ENCODE results near the gene TRIM7. TPM values are rescaled to one million over a fixed set of nuclear protein-coding genes. Genes with fewer than 3 reads are reported as not detected.
A peak's percentile ranks its signal among the peaks of the same experiment; 100 is the strongest.

The TRIM7 gene
- total RNA-seq, 1 experiment from 2014 or later = 3.2 TPM

DNA sequence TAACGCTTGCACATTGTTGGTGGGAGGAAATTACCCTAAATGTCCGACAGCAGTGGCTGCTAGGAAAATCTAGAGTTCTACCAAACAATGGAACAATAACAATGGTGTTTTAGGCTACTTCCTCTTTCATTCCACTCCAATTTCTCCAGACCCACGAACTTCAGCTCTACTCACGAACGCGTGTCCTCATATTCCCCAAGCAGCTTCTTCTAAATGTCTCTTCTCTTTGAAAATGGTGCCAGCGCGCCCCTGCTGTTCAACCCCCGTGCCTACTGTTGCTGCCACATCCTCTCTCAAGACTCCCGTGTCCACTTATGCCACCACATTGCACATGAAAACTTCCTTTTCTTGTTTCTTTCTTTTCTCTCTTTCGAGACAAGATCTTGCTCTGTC, 32.0 kb downstream of the TRIM7 start:
- no peak for DNase-seq (ENCODE audit: low read depth)

GRCh38 chr5:181171782-181172181, 33.2 kb downstream of the TRIM7 start:
- DNase-seq (ENCODE audit: low read depth) = no peak

DNA sequence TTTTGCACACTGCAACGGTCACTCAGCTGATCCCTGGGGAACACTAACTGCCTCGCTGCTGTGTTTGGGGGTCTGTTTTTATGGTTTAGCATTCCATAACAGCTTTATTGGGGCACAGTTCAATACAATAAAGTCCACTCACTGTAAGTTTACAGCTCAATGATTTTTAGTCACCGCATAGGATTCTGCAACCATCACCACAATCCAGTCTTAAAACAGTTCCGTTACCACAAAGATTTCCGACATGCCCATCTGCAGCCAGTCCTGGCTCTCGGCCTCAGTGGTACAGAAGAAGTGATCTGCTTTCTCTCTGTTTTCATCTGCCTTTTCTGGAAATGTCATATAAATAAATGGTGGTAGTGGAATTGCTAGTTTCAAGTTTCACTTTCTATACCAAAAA, 34.0 kb downstream of the TRIM7 start:
- peak; percentile 81 for DNase-seq (ENCODE audit: low read depth)

DNA sequence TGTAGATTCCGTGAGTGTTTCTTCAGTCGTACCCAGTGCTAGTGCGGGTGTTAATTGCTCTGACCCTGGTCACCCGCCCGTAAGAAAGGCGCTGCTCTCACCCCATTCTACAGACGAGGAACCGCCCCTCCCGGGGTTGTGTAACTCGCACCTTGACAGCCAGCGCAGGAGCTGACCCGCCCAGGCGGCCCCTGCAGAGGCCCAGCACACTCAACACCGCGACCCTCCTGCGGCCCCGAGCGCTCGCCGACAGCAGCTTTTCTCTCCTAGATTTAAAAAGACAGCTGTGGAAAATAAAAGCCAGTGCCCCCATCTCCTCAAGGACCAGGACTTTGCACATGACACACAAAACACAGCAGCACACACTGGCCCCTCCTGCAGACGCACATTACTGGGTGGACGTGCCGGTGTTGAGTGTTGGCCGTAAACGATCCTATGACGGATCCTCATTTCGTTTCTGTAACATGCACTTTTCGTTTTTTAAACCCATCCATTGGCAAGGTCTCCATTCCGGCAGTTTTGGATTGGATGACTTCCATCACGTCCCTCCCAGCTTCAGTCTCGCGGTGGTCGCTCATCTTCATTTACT, 34.7 kb downstream of the TRIM7 start:
- no peak for DNase-seq (ENCODE audit: low read depth)

DNA sequence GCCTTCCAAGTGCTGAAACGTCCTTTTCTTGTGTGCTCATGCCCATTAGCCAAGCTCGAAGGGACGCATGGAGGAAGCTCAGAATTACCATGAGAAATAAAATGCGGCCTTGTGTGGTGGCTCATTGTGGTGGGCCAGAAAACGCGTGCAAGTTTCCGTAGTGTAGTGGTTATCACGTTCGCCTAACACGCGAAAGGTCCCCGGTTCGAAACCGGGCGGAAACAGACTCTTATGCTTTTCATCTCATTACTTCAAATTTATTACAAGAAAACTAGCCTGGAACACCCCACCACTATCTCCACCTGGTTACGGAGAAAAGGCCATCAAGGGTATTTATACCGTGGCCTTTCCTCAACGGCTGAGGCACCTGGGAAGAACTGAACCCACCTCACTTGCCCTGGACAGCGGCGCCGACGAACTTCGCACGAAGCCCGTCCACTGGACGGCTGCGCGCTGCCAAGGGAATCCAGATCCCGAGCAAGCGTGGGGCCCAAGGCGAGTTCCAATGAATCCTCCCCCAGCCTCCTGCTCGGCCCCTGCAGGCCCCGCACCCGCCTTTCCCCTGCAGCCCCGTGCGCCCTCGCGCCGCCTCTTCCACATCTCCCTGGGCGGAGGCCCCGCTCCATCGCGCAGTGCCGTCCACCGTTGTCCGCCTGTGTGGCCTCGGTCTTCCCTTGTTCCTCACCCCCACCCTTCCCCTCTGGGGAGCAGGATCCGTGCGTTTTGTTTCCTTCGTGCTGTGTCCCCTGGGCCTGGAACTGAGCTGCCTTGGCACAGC, 35.3 kb downstream of the TRIM7 start:
- DNase-seq (ENCODE audit: low read depth) = peak; percentile 57

GRCh38 chr5:181168595-181169118, 36.3 kb downstream of the TRIM7 start:
- DNase-seq (ENCODE audit: low read depth) = no peak

DNA sequence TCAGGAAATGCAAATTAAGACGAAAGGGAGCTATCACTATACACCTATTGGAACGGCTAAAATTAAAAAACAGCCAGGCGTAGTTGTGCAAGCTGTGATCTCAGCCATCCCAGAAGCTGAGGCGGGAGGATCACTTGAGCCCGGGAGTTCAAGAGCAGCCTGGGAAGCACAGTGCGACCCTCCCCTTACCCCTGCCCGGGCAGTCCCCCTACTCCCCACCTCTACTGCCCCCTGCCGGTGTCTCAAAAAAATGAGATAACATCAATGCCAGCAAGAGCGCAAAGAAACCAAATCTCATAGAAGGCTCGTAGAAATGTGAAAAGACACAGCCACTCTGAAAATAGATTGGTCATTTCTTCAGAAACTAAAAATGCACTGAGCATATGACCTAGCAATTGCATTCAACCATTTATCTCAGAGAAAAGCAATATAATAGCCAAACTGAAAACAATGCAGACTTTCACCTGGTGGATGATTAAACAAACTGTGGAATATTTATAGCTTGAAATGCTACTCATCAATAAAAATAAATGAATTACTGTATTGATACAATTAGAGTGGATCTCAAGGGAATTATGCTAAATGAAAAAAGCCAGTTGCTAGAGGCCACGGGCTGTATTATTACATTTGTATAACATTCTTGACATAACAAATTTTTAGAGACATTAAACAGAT, 37.0 kb downstream of the TRIM7 start:
- no peak for DNase-seq (ENCODE audit: low read depth)

DNA sequence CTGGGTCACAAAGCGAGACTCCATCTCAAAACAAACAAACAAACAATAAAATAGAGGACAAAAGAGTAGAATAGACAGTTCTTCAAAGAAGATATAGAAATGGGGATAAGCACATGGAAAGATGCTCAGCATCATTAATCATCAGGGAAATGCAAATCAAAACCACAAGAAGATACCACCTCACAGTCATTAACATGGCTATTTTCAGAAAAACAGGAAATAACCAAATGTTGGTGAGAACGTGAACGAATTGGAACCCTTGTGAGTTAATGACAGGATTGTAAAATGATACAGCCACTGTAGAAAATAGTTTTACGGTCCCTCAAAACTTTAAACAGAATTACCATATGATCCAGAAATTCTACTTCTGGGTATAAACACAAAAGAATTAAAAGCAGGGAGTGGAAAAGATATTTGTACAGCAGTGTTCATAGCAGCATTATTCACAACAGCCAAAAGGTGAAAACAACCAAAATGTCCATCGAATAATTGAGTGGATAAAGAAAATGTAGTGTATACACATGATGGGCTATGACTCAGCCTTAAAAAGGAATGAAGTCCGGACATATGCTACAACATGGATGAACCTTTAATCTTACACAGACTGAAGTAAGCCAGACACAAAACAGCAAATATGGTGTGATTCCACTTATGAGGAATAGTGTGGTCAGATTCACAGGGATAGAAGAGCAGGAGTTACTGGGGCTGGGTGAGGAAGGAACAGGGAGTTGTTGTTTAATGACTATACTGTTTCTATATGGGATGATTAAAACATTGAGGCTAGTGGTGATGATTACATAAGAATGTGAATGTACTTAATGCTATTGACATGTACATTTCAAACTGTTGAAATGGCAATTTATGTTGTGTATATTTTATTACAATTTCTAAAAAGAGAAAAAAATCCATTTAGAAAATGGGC, 37.9 kb downstream of the TRIM7 start:
- no peak for DNase-seq (ENCODE audit: low read depth)

- DNase-seq (ENCODE audit: low read depth) = no peak
These were observed 40.7 kb downstream of the TRIM7 start for GRCh38 chr5:181164076-181164952.

DNA sequence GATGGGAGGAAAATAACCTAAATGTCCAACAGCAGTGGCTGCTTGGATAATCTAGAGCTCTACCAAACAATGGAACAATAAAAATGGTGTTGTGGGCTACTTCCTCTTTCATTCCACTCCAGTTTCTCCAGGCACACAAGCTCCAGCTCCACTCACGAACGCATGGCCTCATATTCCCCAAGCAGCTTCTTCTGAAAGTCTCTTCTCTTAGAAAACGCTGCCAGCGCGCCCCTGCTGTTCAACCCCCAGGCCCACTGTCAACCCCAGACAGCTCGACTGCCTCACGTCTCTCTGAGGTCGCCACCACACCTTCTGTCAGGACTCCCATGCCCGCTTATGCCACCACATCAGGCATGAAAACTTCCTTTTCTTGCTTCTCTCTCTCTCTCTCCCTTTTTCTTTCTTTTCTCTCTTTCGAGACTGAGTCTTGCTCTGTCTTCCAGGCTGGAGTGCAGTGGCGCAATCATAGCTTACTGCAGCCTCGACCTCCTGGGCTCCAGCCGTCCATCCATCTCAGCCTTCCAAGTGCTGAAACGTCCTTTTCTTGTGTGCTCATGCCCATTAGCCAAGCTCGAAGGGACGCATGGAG, 41.4 kb downstream of the TRIM7 start:
- DNase-seq (ENCODE audit: low read depth) = no peak

- no peak for DNase-seq (ENCODE audit: low read depth)
These were observed 43.3 kb downstream of the TRIM7 start for GRCh38 chr5:181161534-181162175.

DNA sequence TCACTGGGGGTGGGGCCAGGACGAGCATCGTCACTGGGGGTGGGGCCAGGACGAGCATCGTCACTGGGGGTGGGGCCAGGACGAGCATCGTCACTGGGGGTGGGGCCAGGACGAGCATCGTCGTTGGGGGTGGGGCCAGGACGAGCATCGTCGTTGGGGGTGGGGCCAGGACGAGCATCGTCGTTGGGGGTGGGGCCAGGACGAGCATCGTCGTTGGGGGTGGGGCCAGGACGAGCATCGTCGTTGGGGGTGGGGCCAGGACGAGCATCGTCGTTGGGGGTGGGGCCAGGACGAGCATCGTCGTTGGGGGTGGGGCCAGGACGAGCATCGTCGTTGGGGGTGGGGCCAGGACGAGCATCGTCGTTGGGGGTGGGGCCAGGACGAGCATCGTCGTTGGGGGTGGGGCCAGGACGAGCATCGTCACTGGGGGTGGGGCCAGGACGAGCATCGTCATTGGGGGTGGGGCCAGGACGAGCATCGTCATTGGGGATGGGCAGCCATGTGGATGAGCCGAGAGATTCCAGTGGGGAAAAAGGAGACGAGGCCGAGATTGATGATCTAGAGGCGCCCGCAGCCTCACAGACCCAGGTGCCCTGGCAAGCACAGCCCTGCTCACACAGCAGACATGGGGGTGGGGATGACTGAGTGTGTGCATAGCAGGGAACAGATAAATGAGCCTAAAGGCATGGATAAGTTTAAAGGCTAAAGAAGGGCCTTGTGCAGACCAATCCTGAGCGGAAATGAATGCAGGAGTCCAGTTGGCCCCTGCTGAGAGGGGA, 44.1 kb downstream of the TRIM7 start:
- peak; percentile 50 for DNase-seq (ENCODE audit: low read depth)

DNA sequence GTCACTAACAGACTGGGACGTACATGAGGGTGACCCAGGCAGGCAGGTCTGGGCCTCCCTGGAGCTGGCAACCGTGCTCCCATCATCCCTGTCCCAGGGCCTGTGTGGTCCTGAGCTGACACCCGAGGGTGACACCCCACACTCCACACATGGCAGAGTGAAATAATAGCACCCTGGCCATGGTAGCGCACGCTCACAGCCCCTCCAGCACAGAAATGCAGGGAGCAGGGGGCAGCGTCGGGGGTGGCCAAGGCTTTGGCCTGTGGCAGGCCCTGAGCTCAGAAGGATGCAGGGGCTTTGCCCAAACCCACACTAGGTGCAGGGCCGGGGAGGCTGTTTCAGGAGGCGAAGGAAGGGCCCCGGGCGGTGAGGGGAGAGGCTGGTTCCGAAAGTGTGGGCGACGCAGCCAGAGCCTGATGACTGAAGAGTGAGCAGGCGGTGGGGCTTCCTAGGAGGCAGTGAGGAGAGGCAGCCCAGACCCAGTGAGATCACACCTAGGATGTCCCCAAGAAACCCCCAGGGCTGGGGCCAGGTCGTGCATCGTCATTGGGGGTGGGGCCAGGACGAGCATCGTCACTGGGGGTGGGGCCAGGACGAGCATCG, 44.7 kb downstream of the TRIM7 start:
- peak; percentile 60 for DNase-seq (ENCODE audit: low read depth)

DNA sequence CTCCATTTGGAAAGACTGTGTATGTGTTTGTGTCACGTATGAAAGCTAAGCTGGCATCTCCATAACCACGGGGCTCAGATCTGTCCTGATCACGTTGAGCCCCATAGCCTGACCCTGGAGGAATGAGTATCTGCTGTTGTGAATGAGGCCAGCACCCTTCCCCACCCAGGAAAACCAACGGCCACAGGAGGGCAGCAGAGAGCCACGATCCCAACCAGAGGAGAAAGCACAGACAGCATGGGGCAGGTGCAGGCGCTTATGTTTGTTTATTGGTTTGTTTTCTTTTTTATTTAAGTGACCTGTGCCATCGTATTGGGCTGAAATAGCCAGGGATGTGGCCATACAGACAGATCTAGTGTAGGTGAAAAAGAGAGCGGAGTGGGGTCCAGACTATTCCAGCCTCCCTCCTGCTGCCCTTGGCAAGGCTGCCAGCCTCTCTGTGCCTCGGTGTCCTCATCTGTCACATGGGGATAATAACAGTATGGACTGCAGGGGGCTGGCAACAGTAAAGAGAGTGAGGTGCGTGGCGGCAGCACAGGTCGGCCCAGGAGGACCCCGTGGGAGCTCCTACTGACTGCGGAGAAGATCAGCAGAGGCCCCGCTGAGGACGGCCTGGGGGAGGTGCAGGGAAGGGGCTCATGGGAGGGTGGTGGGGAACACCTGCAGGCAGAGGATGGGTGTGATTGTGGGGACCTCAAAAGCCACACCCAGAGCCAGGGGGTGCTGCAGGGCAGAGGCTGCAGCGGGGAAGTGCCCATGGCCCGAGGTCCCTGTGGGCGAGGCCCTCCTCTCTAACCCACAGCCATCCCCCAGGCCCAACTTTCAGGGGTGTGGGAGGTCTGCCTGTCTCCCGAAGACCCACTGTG, 45.5 kb downstream of the TRIM7 start:
- DNase-seq (ENCODE audit: low read depth) = peak; percentile 79

DNA sequence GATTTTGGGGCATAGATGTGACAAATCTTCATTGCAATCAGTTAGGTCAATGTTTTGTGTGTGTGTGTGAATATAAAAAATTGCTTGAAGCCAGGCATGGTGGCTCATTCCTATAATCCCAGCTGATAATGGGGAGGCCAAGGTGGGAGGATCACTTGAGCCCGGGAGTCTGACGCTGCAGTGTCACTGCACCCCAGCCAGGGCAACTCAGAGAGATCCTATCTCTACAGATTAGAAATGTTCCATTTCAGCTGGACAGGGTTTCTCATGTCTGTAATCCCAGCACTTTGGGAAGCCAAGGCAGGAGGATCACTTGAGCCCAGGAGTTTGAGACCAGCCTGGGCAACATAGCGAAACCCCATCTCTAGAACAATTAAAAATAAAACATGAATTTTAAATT, 46.1 kb downstream of the TRIM7 start:
- no peak for DNase-seq (ENCODE audit: low read depth)

DNA sequence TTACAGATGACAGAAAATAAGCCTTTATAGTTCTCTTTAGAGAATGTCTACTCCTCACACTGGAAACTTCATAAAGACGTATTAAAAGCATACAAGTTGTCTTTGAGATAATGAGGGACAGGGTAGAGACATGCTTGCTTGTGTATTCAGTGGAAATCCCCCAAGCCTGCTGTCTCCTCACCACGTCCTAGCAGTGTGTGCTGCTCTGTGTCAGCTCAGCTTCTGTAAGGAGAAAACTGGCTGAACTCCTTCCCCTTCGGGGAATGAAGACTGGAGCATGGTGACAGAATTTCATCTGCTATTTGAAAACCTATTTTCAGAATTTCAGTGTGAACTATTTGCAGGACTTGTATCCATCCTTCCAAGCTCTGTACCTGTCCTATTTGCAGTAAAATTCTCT, 48.2 kb downstream of the TRIM7 start:
- DNase-seq (ENCODE audit: low read depth) = no peak

GRCh38 chr5:181153814-181154213, 51.2 kb downstream of the TRIM7 start:
- no peak for DNase-seq (ENCODE audit: low read depth)

GRCh38 chr5:181152406-181152805, 52.6 kb downstream of the TRIM7 start:
- peak; percentile 94 for DNase-seq (ENCODE audit: low read depth)

Data from M059J (cell line).